ENCODE measurements around the gene REV3L.

REV3L gene

GRCh38 chr6:111428811-111429210 is 54.2 kb downstream of the REV3L start:
- DNase-seq (ENCODE audit: extremely low read depth in 1 of 2, low read depth in 1 of 2): no peak

- DNase-seq (ENCODE audit: extremely low read depth in 1 of 2, low read depth in 1 of 2): no peak
Observed at GRCh38 chr6:111427341-111428116, 55.5 kb downstream of the REV3L start.

GRCh38 chr6:111423960-111424846 is 58.8 kb downstream of the REV3L start:
- DNase-seq (ENCODE audit: extremely low read depth in 1 of 2, low read depth in 1 of 2): no peak

GRCh38 chr6:111423055-111423633 is 59.9 kb downstream of the REV3L start:
- no peak for DNase-seq (ENCODE audit: extremely low read depth in 1 of 2, low read depth in 1 of 2)

GRCh38 chr6:111418971-111419693 is 63.9 kb downstream of the REV3L start:
- no peak for DNase-seq (ENCODE audit: extremely low read depth in 1 of 2, low read depth in 1 of 2)

- DNase-seq (ENCODE audit: extremely low read depth in 1 of 2, low read depth in 1 of 2): no peak
Observed at GRCh38 chr6:111417946-111418345, 65.1 kb downstream of the REV3L start.

GRCh38 chr6:111417181-111417585 is 65.8 kb downstream of the REV3L start:
- DNase-seq (ENCODE audit: extremely low read depth in 1 of 2, low read depth in 1 of 2): no peak

GRCh38 chr6:111416529-111416928 is 66.5 kb downstream of the REV3L start:
- no peak for DNase-seq (ENCODE audit: extremely low read depth in 1 of 2, low read depth in 1 of 2)

GRCh38 chr6:111414373-111414772 is 68.6 kb downstream of the REV3L start:
- no peak for DNase-seq (ENCODE audit: extremely low read depth in 1 of 2, low read depth in 1 of 2)

GRCh38 chr6:111411978-111412566 is 70.9 kb downstream of the REV3L start:
- no peak for DNase-seq (ENCODE audit: extremely low read depth in 1 of 2, low read depth in 1 of 2)

GRCh38 chr6:111411046-111411445 is 72.0 kb downstream of the REV3L start:
- no peak for DNase-seq (ENCODE audit: extremely low read depth in 1 of 2, low read depth in 1 of 2)

- no peak for DNase-seq (ENCODE audit: extremely low read depth in 1 of 2, low read depth in 1 of 2)
Observed at GRCh38 chr6:111410371-111410770, 72.6 kb downstream of the REV3L start.

- no peak for DNase-seq (ENCODE audit: extremely low read depth in 1 of 2, low read depth in 1 of 2)
Observed at GRCh38 chr6:111409430-111409829, 73.6 kb downstream of the REV3L start.

- no peak for DNase-seq (ENCODE audit: extremely low read depth in 1 of 2, low read depth in 1 of 2)
Observed at GRCh38 chr6:111407686-111408085, 75.3 kb downstream of the REV3L start.

GRCh38 chr6:111406200-111406721 is 76.8 kb downstream of the REV3L start:
- no peak for DNase-seq (ENCODE audit: extremely low read depth in 1 of 2, low read depth in 1 of 2)

- no peak for DNase-seq (ENCODE audit: extremely low read depth in 1 of 2, low read depth in 1 of 2)
Observed at GRCh38 chr6:111403388-111403787, 79.6 kb downstream of the REV3L start.

GRCh38 chr6:111399626-111400025 is 83.4 kb downstream of the REV3L start:
- no peak for DNase-seq (ENCODE audit: extremely low read depth in 1 of 2, low read depth in 1 of 2)

GRCh38 chr6:111388681-111389080 is 94.3 kb downstream of the REV3L start:
- no peak for DNase-seq (ENCODE audit: extremely low read depth in 1 of 2, low read depth in 1 of 2)

- DNase-seq (ENCODE audit: extremely low read depth in 1 of 2, low read depth in 1 of 2): no peak
Observed at GRCh38 chr6:111382476-111383294, 100.3 kb downstream of the REV3L start.
